HK-2 (cell line): Measurements from ENCODE around the gene R3HDML.

Experiments
- DNase-seq: peaks from one replicate; pipeline ENCODE4 v3.0.0-alpha.2; 2018; ENCODE audit not compliant: unreplicated experiment

Gene R3HDML

GRCh38 chr20:44364068-44364467, 27.2 kb downstream of the R3HDML start:
- no peak for DNase-seq

- DNase-seq = no peak
Observed at GRCh38 chr20:44364780-44365179, 27.9 kb downstream of the R3HDML start.

- no peak for DNase-seq
Observed at GRCh38 chr20:44367746-44368145, 30.9 kb downstream of the R3HDML start.

GRCh38 chr20:44370639-44371218, 33.9 kb downstream of the R3HDML start:
- DNase-seq = no peak

- no peak for DNase-seq
Observed at GRCh38 chr20:44382641-44383040, 45.8 kb downstream of the R3HDML start.

GRCh38 chr20:44384423-44385027, 47.7 kb downstream of the R3HDML start:
- peak; percentile 78 for DNase-seq

GRCh38 chr20:44388466-44389023, 51.7 kb downstream of the R3HDML start:
- DNase-seq = peak; percentile 73

GRCh38 chr20:44389871-44390270, 53.0 kb downstream of the R3HDML start:
- DNase-seq = no peak

- DNase-seq = no peak
Observed at GRCh38 chr20:44390280-44390679, 53.4 kb downstream of the R3HDML start.

- no peak for DNase-seq
Observed at GRCh38 chr20:44392088-44392775, 55.4 kb downstream of the R3HDML start.

- no peak for DNase-seq
Observed at GRCh38 chr20:44392776-44393607, 56.1 kb downstream of the R3HDML start.

- no peak for DNase-seq
Observed at GRCh38 chr20:44393608-44394451, 57.0 kb downstream of the R3HDML start.

GRCh38 chr20:44394452-44394701, 57.5 kb downstream of the R3HDML start:
- DNase-seq = no peak

GRCh38 chr20:44394702-44395460, 58.0 kb downstream of the R3HDML start:
- no peak for DNase-seq

- DNase-seq = no peak
Observed at GRCh38 chr20:44395461-44396340, 58.9 kb downstream of the R3HDML start.

- no peak for DNase-seq
Observed at GRCh38 chr20:44396369-44397130, 59.7 kb downstream of the R3HDML start.

- DNase-seq = no peak
Observed at GRCh38 chr20:44398335-44398734, 61.5 kb downstream of the R3HDML start.

- DNase-seq = no peak
Observed at GRCh38 chr20:44399446-44399845, 62.6 kb downstream of the R3HDML start.

GRCh38 chr20:44400671-44400969, 63.8 kb downstream of the R3HDML start:
- DNase-seq = no peak
